B cell (primary cell): ENCODE measurements around the gene ILDR1. TPM values are rescaled to one million over a fixed set of nuclear protein-coding genes. Genes with fewer than 3 reads are reported as not detected.

Experiments
- ATAC-seq: fragments of 200-7000 bp; cut with Tn5 transposase; one replicate; pipeline ENCODE4 v1.10.0; 2021; ENCODE audit warnings: low read depth, mild to moderate bottlenecking, moderate number of reproducible peaks, moderate library complexity
- CTCF ChIA-PET: fragments of 350-600 bp; sonication (Branson Sonifier 250); formaldehyde crosslinking; loops from one replicate; lab custom pipeline; 2021; ENCODE audit warnings: antibody characterized with exemption, inconsistent platforms; lab: Charles Lee
- POLR2A ChIA-PET: fragments of 350-600 bp; sonication (Branson Sonifier 250); formaldehyde crosslinking; loops from one replicate; lab custom pipeline; 2021; ENCODE audit warnings: antibody characterized with exemption; lab: Charles Lee
- DNase-seq: peaks from one replicate; pipeline ENCODE4 v3.0.0; 2013
- H2AFZ ChIP-seq: 2 replicates; pipeline ENCODE4 v1.6.1; 2012; ENCODE audit warnings: mild to moderate bottlenecking, low read depth, low read length; ENCODE audit not compliant: insufficient read depth, poor library complexity, severe bottlenecking
- H3K27ac ChIP-seq, 2 donors: 1 replicate in 1 of 2; 2 replicates in 1 of 2; pipeline ENCODE4 v1.5.1; 2012 to 2013; ENCODE audit warnings: low read length in 2 of 2, mild to moderate bottlenecking in 2 of 2, moderate library complexity in 1 of 2
- H3K27me3 ChIP-seq, 4 experiments: fragments of 200-600 bp in 1 of 4; sonication (generic) in 1 of 4; replicated peaks in 1 of 4; 1 replicate in 2 of 4; 2 replicates in 2 of 4; pipeline versions ENCODE4 v1.6.1 to v1.7.0; 2013 to 2016; ENCODE audit warnings: low read length in 3 of 4, mild to moderate bottlenecking in 2 of 4, mixed read lengths in 1 of 4, moderate library complexity in 1 of 4; ENCODE audit not compliant: insufficient read depth in 4 of 4, control insufficient read depth in 3 of 4; ENCODE audit errors: control extremely low read depth in 1 of 4
- H3K36me3 ChIP-seq, 2 experiments: replicated peaks in 1 of 2; 1 replicate in 1 of 2; 2 replicates in 1 of 2; pipeline versions ENCODE4 v1.6.1 to v1.7.1; 2013; ENCODE audit warnings: low read length in 1 of 2; ENCODE audit not compliant: insufficient read depth in 2 of 2, control insufficient read depth in 1 of 2; ENCODE audit errors: control extremely low read depth in 1 of 2, extremely low read depth in 1 of 2
- H3K4me1 ChIP-seq, 2 donors: fragments of 200-600 bp in 1 of 2; sonication (generic) in 1 of 2; 1 replicate in 1 of 2; 2 replicates in 1 of 2; pipeline versions ENCODE4 v1.5.1 to v1.6.1; 2013 to 2017; ENCODE audit warnings: low read length in 2 of 2; ENCODE audit not compliant: control insufficient read depth in 2 of 2, insufficient read depth in 2 of 2
- H3K4me2 ChIP-seq: replicated peaks from 2 replicates; pipeline ENCODE3; 2012; ENCODE audit warnings: mild to moderate bottlenecking, low read depth, low read length; ENCODE audit not compliant: poor library complexity, severe bottlenecking
- H3K4me3 ChIP-seq, 5 experiments: fragments of 200-600 bp in 1 of 5; sonication (generic) in 1 of 5; 1 replicate in 3 of 5; 2 replicates in 2 of 5; pipeline versions ENCODE4 v1.5.1 to v1.7.0; 2011 to 2016; ENCODE audit warnings: low read length in 4 of 5, mild to moderate bottlenecking in 4 of 5, low read depth in 2 of 5, control low read depth in 1 of 5, moderate library complexity in 1 of 5; ENCODE audit not compliant: insufficient read depth in 1 of 5; ENCODE audit errors: control extremely low read depth in 1 of 5, extremely low read depth in 1 of 5
- H3K79me2 ChIP-seq: fragments of 200-600 bp; sonication (generic); one replicate; pipeline ENCODE4 v1.6.0; 2016; ENCODE audit warnings: low read length; ENCODE audit not compliant: control insufficient read depth, insufficient read depth
- H3K9ac ChIP-seq: fragments of 200-600 bp; sonication (generic); 2 replicates; pipeline ENCODE4 v1.6.1; 2017; ENCODE audit warnings: mild to moderate bottlenecking, low read length, moderate library complexity
- H3K9me3 ChIP-seq, 3 donors: one replicate each; pipeline versions ENCODE4 v1.6.1 to v1.7.1; 2013; ENCODE audit warnings: low read length in 2 of 3; ENCODE audit not compliant: control insufficient read depth in 2 of 3, insufficient read depth in 1 of 3; ENCODE audit errors: control extremely low read depth in 1 of 3
- H4K20me1 ChIP-seq: 2 replicates; pipeline ENCODE4 v1.6.0; 2012; ENCODE audit warnings: mild to moderate bottlenecking, low read length; ENCODE audit not compliant: insufficient read depth, control insufficient read depth, poor library complexity, severe bottlenecking
- H3K27ac Mint-ChIP-seq: one replicate; pipeline ENCODE4 v1.8.0; 2021; ENCODE audit warnings: mixed read lengths
- H3K27me3 Mint-ChIP-seq: one replicate; pipeline ENCODE4 v1.8.0; 2021; ENCODE audit warnings: mixed read lengths
- H3K4me1 Mint-ChIP-seq: one replicate; pipeline ENCODE4 v1.8.0; 2021; ENCODE audit warnings: mixed read lengths
- H3K4me3 Mint-ChIP-seq: one replicate; pipeline ENCODE4 v1.8.0; 2021; ENCODE audit warnings: mixed read lengths
- H3K9me3 Mint-ChIP-seq: one replicate; pipeline ENCODE4 v1.8.0; 2022; ENCODE audit warnings: mixed read lengths; ENCODE audit not compliant: insufficient read depth
- EZH2 ChIP-seq: IDR thresholded peaks from 2 replicates; pipeline ENCODE4 v1.6.1; 2012; ENCODE audit warnings: borderline replicate concordance, low read depth, mild to moderate bottlenecking, moderate library complexity, low read length; ENCODE audit not compliant: insufficient read depth, poor library complexity, severe bottlenecking
- WGBS: methylation state at CpG from one replicate; pipeline ENCODE4 v1.1.5; 2013; ENCODE audit warnings: missing lambda C conversion rate; ENCODE audit not compliant: insufficient coverage; 5-methylcytosine and 5-hydroxymethylcytosine counted together
- intact Hi-C: fragments of 100-400 bp; cut with micrococcal nuclease; formaldehyde crosslinking; loops from one replicate; pipeline ENCODE4 v1.10.0; 2022
- polyA plus RNA-seq: library from polyadenylated mRNA; depleted of rRNA; stranded (reverse); fragments of >200 nt; gene quantifications from 2 replicates; pipeline ENCODE4 v1.2.3, GENCODE V29; 2012
- total RNA-seq, 2 donors: library from RNA; stranded (reverse); fragments of 120-200 nt in 1 of 2; gene quantifications; 1 replicate in 1 of 2; 2 replicates in 1 of 2; pipeline versions ENCODE4 v1.2.3 to v1.2.4, GENCODE V29; 2013 to 2022
- TF ChIP-seq, protein P1 (sequence below): fragments of 200-600 bp; IDR thresholded peaks from one replicate; pipeline ENCODE4 v1.8.0; 2022; ENCODE audit warnings: antibody characterized with exemption, mild to moderate bottlenecking

ILDR1 gene
- total and polyA plus RNA-seq, 2 donors (not counting 1 experiment from before 2014, with no cell fraction given) = 1.9 to 4.7 TPM

DNA sequence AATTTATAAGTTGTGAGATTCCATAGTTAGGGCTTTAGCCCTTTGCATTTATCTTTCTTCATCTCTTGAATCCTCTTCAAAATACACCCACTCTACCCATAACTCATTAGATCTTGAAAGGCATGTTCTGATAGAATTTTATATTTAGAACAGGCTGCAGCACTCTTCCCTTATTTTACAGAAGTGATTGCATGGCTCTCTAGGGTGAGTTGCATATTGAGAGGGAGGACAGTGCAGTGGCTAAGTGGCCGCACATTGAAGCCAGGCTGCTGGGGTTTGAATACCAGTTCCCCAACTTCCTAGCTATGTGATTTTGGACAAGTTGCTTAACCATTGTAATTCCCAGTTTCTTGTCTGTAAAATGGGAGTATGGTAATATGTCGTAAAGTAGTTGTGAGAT lies 35.6 kb upstream of the ILDR1 start:
- ChIA-PET POLR2A (interaction anchor here (1.4 kb wide), 1 partner anchor 18 kb away, joined by 3 read pairs; no protein-coding TSS in a partner anchor), CTCF (interaction anchor here (0.9 to 1.3 kb wide), 2 partner anchors 13 to 21 kb away, joined by 3 read pairs; no protein-coding TSS in a partner anchor)
- peaks cover 29% of the 10 kb centered on the region for H3K79me2 ChIP-seq

DNA sequence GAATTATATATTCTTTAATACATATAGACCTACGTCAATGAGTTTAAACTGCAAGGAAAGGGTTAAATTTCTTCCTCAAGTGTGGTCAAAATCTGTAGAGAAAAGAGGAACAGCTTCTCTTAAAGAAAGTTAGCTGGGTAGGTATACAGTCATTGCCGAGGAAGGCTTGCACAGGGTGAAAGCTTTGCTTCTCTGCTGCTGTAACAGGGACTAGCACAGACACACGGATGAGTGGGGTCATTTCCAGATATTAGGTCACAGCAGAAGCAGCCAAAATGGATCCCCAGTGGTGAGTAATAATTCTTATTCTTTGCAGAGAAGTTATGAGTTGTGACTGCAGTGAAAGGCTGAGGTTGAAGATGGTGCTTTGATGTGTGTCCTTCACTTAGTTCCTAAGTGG lies 33.2 kb upstream of the ILDR1 start, which contains the start of gene CD86:
CD86 (plus strand) TSS at position 148 of the 400 bp plus-strand sequence; CDS start at position 276, 128 bp downstream.
- Mint-ChIP-seq H3K9me3 (no peaks in the 10 kb centered on the region), H3K27ac (peak within 1 kb of the TSS; percentile 70), H3K4me1 (peaks cover 31% of the 10 kb centered on the region), H3K27me3 (no peaks in the 10 kb centered on the region), H3K4me3 (peak within 1 kb of the TSS; percentile 83)
- CTCF ChIA-PET = interaction anchor here (0.6 to 5.5 kb wide), 12 partner anchors 10 to 172 kb away, joined by 3 to 27 read pairs (median 4); no protein-coding TSS in a partner anchor
- Histone ChIP-seq H3K4me1 (peaks cover 24 to 26% of the 10 kb centered on the region in 2 donors), H3K79me2 (peaks cover 29% of the 10 kb centered on the region), H3K4me2 (peak within 1 kb of the TSS; percentile 59), H2AFZ (peak within 1 kb of the TSS; percentile 9), H3K9ac (peak within 1 kb of the TSS; percentile 40), H4K20me1 (no peaks in the 10 kb centered on the region), H3K27me3 (no peaks in the 10 kb centered on the region), H3K27ac (peak within 1 kb of the TSS in 1 of 2 donors; percentile 33), H3K4me3 (peak within 1 kb of the TSS; percentile 30 to 70 (median 54)), H3K36me3 (no peaks in the 10 kb centered on the region), H3K9me3 (no peaks in the 10 kb centered on the region)
- TF ChIP-seq, protein P1, sequence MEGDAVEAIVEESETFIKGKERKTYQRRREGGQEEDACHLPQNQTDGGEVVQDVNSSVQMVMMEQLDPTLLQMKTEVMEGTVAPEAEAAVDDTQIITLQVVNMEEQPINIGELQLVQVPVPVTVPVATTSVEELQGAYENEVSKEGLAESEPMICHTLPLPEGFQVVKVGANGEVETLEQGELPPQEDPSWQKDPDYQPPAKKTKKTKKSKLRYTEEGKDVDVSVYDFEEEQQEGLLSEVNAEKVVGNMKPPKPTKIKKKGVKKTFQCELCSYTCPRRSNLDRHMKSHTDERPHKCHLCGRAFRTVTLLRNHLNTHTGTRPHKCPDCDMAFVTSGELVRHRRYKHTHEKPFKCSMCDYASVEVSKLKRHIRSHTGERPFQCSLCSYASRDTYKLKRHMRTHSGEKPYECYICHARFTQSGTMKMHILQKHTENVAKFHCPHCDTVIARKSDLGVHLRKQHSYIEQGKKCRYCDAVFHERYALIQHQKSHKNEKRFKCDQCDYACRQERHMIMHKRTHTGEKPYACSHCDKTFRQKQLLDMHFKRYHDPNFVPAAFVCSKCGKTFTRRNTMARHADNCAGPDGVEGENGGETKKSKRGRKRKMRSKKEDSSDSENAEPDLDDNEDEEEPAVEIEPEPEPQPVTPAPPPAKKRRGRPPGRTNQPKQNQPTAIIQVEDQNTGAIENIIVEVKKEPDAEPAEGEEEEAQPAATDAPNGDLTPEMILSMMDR = no peak
- TF ChIP-seq EZH2 = no peak
- intact Hi-C loops = loop anchor here (1.0 kb wide), 1 partner anchor 9 kb away; no protein-coding TSS in a partner anchor
- POLR2A ChIA-PET = interaction anchor here (0.7 to 1.7 kb wide), 3 partner anchors 9 to 48 kb away, joined by 4 to 8 read pairs (median 6); no protein-coding TSS in a partner anchor
- ATAC-seq = peak; percentile 82
- 0% methylated on average over 2 of the region's 3 CpGs for WGBS
- DNase-seq = peak; percentile 70

More for the DNA sequence above, 35.6 kb upstream of the ILDR1 start:
- Histone ChIP-seq H4K20me1 (no peaks in the 10 kb centered on the region), H3K9me3 (no peaks in the 10 kb centered on the region), H3K27me3 (no peaks in the 10 kb centered on the region), H3K9ac (no peak overlapping the region), H3K4me3 (no peak overlapping the region), H3K27ac (no peak overlapping the region), H3K4me2 (no peak overlapping the region), H2AFZ (no peak overlapping the region), H3K36me3 (no peaks in the 10 kb centered on the region), H3K4me1 (peaks cover 23 to 25% of the 10 kb centered on the region in 2 donors)
- Mint-ChIP-seq H3K4me3 (peak overlapping the region; percentile 12), H3K27me3 (no peaks in the 10 kb centered on the region), H3K4me1 (peaks cover 28% of the 10 kb centered on the region), H3K27ac (no peak overlapping the region), H3K9me3 (no peaks in the 10 kb centered on the region)
- intact Hi-C loops = no loop called here
- WGBS = no CpG with 5 or more reads among the region's 2 CpGs
- ATAC-seq (no peak), DNase-seq (no peak)
- no peak for TF ChIP-seq EZH2
- TF ChIP-seq, protein P1 = no peak
